ENCODE data around the gene AMZ2.
"Not testable (repeated sequence)": the region's sequence is repeated elsewhere in the genome, so short reads cannot be mapped to it uniquely, and the experiment has no call there.

DNA sequence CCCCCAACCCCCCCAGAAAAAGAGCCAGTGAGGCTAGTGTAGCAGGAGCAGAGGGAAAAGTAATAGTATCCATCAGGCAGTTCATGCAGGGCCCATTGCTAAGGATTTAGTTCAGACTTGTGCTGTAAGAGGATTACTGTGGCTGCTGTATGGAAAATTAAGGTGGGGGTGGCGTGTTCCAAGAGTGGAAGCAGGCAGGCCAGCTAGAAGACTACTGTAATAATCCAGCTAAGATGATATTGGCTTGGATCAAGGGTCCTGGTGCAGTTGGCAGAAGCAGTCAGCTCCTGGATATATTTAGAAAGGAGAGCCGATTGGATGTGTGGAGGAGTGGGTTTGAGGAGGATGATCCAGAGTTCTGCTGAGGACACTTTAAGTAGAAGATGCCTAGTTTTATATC, 14.6 kb downstream of the AMZ2 start:
- TF ChIP-seq, protein P1, sequence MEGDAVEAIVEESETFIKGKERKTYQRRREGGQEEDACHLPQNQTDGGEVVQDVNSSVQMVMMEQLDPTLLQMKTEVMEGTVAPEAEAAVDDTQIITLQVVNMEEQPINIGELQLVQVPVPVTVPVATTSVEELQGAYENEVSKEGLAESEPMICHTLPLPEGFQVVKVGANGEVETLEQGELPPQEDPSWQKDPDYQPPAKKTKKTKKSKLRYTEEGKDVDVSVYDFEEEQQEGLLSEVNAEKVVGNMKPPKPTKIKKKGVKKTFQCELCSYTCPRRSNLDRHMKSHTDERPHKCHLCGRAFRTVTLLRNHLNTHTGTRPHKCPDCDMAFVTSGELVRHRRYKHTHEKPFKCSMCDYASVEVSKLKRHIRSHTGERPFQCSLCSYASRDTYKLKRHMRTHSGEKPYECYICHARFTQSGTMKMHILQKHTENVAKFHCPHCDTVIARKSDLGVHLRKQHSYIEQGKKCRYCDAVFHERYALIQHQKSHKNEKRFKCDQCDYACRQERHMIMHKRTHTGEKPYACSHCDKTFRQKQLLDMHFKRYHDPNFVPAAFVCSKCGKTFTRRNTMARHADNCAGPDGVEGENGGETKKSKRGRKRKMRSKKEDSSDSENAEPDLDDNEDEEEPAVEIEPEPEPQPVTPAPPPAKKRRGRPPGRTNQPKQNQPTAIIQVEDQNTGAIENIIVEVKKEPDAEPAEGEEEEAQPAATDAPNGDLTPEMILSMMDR (IDR thresholded peaks at IDR 0.05; ENCODE audit: low read depth, low read length) = not testable (repeated sequence)
- TF ChIP-seq EZH2phosphoT487 (IDR thresholded peaks at IDR 0.05; ENCODE audit: low read depth) = not testable (repeated sequence)

Data from OCI-LY3 (cell line).